Measurements from ENCODE around the gene PRRT4.

PRRT4 gene

DNA sequence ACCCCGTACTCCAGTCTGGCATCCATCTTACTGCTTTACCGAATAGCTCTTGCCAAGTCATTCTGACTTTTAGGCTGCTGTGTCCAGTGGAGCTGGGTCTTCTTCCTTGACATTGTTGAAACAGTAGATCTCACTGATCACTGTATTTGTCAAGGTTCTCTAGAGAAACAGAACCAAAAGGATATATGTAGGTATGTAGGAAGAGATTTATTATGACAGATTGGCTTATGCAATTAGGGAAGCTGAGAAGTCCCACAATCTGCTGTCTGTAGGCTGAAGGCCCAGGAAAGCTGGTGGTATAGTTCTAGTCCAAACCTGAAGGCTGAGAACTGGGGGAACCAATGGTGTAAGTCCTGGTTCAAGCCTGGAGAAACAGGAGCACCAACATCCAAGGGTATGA lies 12.1 kb upstream of the PRRT4 start:
- no peak for DNase-seq

DNA sequence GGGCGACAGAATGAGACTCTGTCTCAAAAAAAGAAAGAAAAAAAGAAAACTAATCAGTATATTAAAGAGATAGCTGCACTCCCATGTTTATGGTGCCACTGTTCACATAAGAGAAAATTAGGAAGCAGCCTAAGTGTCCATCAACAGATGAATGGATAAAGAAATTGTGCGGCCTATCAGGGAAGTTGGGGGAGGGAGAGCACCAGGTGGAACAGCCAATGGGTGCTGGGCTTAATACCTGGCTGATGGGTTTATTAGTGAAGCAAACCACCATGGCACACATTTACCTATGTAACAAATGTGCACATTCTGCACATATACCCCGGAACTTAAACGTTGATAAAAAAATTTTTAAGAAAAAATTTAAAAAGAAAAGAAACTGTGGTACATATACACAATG lies 9.0 kb upstream of the PRRT4 start:
- DNase-seq: no peak

DNA sequence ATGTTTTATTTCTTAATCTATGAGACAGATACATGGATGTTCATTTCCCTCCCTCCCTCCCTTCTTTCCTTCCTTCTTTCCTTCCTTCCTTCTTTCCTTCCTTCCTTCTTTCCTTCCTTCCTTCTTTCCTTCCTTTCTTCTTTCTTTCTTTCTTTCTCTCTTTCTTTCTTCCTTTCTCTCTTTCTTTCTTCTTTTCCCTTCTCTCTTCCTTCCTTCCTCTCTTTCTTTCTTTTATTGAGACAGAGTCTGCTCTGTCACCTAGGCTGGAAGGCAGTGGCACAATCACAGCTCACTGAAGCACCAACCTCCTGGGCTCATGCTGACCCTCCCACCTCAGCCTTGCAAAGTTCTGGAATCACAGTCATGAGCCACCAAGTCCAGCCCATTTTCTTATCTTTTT lies 5.5 kb upstream of the PRRT4 start:
- no peak for DNase-seq

DNA sequence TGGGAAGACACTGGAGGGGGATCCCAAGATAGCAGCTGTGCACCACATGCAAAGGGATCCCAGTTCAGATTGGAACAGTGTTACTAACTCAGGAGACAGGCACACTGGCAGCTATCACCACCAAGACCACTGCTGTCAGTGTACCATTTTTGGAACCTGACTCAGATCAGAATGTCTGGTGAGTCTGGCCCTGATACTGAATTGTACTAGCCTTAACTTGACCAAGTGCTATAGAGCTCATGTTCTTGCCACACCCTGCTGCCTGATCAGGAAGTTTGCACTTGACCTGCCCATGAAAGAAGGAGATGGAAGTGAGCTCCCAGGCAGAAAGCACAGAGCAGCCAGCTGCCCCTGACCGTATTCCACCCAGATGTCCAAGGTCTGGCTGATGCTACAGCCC lies 4.8 kb upstream of the PRRT4 start:
- no peak for DNase-seq

DNA sequence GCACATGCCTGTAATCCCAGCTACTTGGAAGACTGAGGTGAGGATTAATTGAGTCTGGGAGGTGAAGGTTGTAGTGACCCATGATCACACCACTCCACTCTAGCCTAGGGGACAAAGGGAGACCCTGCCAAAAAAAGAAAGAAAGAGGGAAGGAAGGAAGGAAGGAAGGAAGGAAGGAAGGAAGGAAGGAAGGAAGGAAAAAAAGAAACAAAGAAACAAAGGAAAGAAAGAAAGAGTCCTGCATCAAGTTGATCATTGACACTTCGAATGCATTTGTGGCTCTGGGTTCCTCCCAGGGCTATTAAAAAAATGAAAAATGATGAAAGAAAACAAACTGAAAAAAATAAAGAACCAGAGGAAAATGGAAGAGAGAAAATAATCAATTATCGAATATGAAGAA lies 3.9 kb upstream of the PRRT4 start:
- DNase-seq: no peak

DNA sequence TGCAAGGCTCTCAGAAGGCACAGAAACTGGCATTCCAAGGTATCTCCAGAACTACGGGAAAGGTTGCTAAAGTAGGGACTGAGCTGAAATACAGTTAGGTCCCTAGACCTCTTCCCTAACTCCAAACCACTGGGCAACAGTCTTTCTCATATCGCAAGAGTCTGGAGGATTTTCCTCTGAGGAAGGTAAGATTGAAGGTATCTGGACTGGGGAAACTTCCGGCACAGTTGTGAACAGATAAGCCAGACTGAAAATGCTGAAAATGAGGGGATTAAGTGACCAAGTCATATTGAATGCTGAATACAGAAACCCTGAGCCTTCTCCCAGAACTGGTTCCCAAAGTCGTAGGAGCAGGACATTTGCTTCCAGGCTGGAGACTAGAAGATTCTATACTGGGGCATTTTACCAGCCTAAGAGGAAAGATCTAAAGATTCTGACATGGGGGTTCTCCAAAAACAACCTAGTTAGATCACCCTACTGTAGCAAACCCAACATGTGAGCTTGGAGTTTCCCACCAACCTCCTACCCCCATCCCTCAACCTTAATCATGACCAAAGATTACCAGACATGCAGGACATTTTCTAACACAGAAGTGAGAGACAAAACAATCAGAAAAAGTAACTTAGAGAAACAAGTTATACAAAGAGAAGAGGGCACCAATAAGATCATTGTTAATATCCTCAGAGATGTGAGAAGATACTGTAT lies 2.8 kb upstream of the PRRT4 start:
- DNase-seq: no peak

DNA sequence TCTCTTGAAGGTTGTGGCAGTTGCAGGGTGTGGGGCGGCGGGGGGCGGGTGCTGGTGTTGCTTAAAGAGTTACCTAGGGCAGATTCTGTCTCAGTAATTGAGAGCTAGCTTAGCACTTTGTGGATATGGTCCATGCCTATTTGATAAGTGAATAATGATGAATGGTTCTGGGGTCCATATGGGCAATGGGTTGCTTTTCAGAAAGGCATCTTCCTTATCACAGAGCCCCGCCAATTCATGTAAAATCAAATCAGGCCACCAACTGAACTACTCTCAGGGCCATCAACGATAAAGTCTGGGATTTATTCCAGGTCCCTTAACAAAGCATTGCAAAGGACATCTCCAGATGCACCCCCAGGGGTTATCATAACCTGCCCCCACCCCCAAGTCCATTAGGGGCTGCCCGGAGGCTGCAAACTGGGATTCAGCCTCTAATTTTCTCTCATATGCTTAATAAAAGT lies 1.8 kb upstream of the PRRT4 start:
- no peak for DNase-seq

DNA sequence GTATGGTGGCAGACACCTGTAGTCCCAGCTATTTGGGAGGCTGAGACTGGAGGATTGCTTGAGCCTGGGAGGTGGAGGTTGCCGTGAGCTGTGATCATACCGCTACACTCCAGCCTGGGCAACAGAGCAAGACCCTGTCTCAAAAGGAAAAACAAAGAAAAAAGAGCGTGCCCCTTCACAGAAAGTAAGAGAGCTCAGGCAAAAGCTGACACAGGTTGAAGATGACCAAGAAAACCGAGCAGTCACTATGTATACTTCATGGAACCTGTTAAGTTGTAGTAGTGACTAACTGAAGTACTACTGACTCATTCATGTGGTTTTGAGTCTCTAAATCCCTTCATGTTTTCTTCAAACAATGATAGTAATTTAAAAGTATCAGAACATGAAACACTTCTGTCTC lies 1.2 kb upstream of the PRRT4 start:
- DNase-seq: no peak

DNA sequence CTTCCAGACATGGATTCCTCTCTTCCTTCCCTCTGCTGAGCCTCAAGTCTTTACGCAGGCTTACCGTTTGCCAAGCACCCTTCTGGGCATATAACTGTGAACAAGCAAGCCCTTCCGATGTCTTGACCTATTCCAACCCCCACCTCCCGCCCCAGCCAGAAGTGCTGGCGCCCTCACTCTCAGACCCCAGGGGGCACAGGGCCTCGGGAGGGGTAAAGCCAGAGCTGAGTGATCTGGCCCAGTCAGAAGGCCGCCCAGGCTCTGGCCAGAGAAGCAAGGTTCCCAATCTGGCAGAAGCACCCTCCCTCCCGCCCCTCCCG lies 1.2 kb downstream of the PRRT4 start:
- DNase-seq: no peak

DNA sequence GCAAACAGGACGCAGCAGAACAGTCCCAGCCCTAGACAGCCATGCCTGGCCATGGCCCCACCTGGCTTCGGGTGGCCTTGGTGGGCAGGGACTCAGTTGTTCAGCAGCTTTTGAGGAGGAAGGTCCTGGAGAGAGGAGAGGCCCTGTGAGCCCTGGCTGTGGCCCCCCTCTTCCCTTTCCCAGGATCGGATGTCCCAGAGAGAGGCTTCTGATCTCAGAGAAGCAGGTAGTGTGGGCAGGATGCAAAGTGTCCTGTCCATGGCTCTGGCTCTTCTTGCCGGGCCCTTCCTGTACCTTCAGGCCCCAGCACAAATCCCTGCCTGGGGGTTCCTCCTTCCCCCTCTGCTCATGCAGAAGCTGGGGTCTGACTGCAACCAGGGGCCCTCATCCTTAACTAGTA lies 1.6 kb downstream of the PRRT4 start:
- no peak for DNase-seq

DNA sequence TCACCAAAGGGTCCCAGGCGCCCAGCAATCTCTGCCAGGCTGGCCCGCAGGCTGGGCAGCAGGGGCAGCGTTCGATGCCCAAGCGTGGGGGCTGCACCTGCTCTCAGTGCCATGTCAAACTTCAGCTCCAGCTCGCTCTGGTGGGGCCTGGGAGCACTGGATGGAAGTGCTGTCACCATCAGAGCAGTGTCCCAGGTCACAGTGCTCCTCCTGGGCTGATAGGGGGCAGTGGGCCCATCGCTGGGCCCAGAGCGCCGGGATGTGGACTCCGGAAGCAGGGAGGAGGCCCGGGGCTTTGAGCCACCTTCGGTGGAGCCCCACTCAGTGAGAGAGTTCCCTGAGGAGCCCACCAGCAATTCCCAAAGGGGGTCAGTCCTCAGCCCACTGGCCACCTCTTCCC lies 2.2 kb downstream of the PRRT4 start:
- DNase-seq: no peak

DNA sequence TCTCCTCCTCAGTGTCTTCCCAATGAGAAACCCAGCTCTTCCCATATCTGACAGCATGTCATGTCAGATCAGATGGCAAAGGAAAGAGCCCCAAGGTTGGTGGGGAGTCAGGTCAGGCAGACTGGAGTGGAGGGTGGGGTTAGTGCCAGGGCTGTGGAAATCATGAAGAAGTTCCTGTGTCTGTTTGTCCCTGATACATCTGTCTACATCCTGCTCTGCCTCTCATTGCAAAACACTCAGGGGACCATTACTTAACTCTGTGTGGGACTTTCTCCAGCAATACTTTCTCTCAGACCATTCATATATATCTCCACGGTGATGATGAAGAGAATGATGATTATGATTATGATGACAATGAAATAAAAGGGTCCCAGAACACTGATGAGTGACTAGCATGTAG lies 3.3 kb downstream of the PRRT4 start:
- DNase-seq: no peak

DNA sequence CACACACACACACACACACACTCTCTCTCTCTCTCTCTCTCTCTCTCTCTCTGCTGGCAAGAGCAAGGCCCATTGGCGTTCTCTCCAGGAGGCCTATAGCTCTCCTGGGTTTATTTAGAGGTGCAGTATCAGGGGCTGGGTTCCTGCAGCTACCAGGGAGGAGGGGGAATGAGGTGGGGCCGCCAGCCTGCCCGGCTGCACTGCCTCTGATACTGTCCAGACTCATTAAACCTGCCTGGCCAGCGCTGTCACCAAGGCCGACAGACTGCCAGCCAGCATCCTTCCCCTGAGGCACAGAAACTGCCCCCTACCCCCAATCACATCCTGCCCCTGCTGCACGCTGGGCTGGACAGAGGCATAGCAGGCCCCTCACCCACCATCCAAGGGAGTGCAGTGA lies 4.3 kb downstream of the PRRT4 start:
- no peak for DNase-seq

DNA sequence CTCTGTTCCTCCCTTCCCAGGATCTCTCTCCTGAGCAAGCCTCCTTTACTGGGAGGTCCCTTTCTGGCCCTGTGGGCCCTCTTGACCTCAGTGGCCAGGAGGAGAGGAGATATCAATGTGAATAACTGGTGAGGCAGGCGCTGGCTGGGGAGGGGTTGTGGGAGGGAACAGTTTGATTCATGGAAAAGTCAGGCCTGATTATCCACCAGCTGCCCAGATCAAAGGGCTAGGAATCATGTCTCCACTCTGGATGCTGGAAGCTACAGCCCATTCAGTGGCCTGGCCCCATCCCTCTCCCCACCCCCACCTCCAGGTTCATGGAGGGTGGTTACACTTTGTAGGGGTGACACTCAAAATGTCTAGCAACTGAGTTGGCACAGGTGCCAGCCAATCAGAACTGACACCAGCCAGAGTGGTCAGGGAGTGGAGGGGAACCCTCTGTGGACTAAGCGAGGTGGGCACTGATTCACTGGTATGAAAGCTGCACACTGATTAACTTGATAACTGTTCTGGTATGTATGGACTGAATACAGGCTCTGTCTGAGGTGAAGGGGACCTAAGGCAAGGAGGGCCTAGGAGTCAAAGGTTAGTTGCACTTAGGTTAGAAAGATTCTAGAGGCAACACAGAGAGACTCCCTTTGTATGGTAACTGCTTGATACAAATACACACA lies 4.8 kb downstream of the PRRT4 start:
- no peak for DNase-seq

DNA sequence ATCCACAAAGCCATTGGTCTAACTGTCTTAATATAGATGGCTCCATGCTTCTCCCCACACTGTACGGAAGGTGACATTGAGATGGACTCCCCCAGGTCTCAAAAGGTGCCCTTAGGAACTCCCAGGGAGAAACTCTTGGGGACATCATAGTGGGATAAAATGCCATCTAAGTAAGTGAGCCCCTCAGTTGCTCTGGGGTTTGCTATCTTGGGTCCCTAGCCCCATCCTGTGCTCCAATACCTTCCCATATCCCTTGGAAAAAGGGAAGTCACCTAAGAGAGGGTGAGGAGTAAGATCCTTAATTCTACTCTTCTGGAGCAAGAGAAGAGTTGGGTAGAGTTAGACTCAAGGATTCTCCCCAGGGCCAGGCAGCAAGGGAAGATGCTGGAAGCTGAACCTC lies 7.9 kb downstream of the PRRT4 start:
- DNase-seq: no peak

DNA sequence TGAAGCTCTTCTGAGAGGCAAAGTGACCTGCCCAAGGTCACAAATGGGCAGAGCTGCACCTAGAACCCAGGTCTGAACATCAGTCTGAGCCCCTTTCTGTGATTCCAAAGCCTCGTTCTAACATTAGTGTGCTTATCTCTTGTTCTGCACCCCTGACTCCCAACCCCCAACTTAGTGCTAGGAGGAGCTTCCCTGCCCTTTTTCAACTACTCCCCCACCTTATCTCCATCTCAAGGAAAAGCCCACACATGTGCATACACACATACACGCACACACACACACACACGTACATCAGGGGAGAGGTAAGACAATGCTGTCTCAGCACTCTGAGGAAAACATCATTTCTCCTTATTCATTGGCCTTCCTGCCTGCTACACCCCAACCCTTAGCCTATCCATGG lies 8.3 kb downstream of the PRRT4 start:
- DNase-seq: no peak

DNA sequence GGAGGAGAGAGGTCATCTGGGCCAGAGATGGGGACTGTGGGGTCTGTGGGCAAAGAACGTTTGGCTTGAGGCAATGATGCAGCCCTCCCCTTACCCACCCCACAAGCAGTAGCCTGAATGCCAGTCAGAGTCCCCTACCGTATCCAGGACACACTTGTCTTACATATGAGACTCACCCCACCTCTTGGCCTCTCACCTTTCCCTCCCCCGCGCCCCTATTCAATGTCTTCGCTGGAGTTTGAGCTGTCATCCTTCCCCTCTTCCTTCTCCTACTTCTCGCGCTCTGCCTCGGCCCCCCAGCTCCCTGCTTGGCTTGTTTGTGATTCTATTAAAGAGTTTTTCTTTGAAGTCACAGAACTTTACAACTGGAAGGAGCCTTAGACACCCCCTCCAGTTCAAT lies 8.9 kb downstream of the PRRT4 start:
- DNase-seq: no peak

DNA sequence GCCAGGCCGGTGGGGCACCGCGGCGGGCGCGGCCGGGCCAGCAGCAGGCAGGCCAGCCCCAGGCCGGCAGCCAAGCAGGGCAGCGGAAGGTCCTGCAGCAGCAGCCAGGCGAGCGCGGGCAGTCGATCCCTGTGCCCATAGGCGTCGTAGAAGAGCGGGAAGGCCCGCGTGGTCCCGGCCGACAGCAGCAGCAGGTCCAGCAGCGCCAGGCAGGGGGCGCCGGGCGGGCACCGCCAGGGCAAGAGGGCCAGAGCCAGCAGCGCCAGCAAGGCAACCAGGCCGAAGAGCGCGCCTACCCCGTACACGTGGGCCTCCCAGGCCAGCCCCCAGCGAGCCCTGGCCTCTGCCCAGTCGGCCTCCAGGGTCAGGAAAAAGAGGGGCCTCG lies 9.3 kb downstream of the PRRT4 start:
- no peak for DNase-seq

DNA sequence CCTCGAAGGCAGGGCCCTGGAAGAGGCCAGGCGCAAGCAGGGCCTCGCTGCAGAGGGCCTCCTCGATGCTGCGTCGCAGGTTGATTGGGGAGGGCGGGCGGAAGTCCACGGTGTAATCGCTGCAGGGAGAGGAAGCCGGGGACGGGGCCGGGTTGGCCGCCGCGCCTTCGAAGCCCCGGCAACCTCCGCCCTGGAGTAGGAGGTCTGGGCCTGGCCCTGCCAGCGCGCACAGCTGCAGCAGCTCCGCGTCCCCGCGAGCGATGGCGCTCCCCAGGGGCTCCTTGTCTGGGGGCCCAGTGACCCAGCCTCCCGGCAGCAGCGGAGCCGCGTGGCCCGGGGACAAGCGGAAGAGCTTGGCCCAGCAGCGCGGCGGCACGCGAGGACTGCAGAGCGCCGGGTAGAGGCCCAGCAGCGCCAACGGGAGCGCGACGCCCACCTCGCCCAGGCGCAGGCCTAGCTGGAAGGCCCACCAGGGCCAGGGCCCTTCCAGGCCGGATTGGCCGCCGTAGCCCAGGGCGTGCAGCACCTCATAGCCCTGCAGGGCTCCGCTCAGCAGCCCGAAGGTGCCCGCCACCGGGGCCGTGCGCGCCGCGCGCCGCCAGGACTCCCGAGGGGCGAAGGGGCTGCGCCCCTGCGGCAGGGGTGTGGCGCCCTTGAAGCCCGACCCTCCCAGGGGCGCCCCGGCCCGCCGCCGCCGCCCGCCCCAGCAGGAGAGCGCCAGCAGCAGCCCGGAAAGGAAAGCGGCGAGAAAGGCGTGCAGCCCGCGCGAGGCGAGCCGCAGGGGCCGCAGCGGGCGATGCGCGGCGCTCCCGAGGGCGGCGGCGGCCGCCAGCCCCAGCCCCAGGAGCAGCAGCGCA lies 10.0 kb downstream of the PRRT4 start:
- no peak for DNase-seq

DNA sequence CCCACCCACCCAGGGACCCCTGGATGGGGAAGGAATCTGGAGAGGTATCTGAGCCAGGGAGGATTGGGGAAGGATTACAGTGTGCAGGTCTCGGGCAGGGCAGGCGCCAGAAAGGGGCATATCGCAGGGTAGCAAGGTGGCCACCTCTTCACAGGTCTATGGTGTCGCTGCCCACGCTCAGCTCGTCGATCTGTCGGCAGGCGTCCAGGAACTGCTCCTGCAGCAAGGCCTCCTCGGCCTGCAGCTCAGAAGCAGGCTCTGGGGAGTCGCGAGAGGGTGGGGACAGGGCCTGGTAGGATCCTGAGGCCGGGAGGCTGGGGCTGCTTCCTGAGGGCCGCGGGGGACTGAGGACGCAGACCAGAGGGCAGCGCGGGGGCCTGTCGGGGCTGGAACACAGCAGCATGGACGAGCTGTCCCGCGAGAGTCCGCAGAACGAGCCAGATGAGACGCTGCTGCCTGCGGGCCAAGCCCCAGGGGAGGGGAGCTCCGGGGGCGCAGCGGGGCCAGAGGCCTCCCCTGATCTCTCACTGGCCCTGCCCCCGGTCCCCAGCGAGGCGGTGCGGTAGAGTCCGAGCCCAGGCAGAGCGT lies 10.7 kb downstream of the PRRT4 start:
- no peak for DNase-seq

DNA sequence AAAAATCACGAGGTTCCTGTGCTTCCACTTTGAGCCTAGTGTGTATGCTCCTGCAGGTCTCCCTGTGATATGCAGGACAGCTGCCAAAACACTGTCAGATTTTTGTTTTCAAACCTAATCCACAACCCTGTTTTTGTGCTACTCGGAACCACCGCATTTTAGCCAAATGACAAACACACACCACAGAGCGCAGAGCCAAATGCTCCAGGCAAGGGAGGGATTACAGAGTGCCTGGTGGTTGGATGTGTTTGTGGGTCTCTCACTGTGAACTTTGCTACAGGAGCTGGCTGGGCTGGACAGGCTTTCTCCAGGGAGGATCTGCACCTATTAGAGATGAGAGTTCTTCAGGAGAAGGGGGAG lies 12.0 kb downstream of the PRRT4 start:
- no peak for DNase-seq

DNA sequence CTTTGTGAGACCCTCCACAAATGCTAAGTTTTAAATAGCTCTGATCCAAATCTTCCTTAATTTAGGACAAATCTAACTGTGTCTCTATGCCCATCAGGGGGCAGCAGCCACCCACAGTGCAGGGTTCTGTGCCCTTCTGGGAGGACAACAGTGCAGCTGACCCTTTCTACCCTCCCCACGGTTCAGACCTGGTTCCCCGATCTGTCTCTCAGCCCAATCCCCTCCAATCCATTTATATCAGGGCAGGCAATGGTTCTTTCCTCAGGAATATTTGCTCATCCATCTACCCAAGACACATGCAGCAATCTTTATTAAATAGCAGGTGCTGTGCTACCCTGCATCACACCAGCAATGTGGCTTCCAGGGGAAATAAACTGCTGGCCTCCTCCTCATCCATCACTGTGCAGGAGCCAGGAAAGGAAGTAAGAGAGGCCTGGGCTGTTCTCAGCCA lies 13.8 kb downstream of the PRRT4 start:
- no peak for DNase-seq

DNA sequence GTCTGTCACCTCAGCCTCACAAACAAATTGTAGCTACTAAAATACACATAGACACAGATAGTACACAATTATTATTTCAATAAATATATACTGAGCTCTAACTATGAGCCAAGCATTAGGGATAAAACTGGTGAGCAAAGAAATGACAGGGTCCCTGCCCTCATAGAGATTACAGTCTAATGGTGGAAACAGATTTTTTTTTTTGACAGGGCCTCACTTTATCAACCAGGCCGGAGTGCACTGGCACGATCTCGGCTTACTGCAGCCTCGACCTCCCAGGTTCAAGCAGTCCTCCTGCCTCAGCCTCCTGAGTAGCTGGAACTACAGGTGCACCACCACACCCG lies 17.1 kb downstream of the PRRT4 start:
- DNase-seq: no peak
